LNCaP clone FGC (cell line): Measurements from ENCODE around the gene GALNTL6.

ENCODE experiments used
- DNase-seq: peaks from one replicate; pipeline ENCODE4 v3.0.0-alpha.2; 2011; ENCODE audit warnings: low read depth
- H3K4me3 ChIP-seq: 2 replicates; pipeline ENCODE4 v1.5.1; 2011; ENCODE audit warnings: mild to moderate bottlenecking, low read depth, low read length, control low read depth
- TF ChIP-seq, protein P1 (sequence below): IDR thresholded peaks from 2 replicates; pipeline ENCODE4 v1.5.1; 2012; ENCODE audit warnings: mild to moderate bottlenecking; ENCODE audit not compliant: control insufficient read depth, insufficient read depth; ENCODE audit errors: extremely low read depth

Gene GALNTL6

DNA sequence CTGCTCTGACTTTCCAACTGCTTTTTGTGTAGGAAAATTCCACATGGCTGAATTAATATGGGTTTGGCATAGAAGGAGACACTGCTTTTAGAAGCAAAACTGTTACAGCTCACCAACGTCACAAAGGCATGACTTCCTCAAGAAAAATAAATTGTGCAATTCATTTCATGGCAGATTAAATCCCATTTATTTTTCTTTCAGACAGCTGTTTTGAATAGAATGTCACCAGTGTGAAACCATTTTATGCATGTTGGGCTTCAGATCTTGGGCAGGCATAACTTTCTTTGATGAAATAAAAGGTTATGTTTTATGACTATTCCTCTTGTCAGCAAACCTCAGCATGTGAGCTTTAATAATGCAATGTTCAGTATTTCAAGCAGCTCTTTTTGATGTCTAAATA is 542.8 kb downstream of the GALNTL6 start:
- no peak for DNase-seq
- H3K4me3 ChIP-seq: no peak overlapping the region
- TF ChIP-seq, protein P1, sequence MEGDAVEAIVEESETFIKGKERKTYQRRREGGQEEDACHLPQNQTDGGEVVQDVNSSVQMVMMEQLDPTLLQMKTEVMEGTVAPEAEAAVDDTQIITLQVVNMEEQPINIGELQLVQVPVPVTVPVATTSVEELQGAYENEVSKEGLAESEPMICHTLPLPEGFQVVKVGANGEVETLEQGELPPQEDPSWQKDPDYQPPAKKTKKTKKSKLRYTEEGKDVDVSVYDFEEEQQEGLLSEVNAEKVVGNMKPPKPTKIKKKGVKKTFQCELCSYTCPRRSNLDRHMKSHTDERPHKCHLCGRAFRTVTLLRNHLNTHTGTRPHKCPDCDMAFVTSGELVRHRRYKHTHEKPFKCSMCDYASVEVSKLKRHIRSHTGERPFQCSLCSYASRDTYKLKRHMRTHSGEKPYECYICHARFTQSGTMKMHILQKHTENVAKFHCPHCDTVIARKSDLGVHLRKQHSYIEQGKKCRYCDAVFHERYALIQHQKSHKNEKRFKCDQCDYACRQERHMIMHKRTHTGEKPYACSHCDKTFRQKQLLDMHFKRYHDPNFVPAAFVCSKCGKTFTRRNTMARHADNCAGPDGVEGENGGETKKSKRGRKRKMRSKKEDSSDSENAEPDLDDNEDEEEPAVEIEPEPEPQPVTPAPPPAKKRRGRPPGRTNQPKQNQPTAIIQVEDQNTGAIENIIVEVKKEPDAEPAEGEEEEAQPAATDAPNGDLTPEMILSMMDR: no peak

DNA sequence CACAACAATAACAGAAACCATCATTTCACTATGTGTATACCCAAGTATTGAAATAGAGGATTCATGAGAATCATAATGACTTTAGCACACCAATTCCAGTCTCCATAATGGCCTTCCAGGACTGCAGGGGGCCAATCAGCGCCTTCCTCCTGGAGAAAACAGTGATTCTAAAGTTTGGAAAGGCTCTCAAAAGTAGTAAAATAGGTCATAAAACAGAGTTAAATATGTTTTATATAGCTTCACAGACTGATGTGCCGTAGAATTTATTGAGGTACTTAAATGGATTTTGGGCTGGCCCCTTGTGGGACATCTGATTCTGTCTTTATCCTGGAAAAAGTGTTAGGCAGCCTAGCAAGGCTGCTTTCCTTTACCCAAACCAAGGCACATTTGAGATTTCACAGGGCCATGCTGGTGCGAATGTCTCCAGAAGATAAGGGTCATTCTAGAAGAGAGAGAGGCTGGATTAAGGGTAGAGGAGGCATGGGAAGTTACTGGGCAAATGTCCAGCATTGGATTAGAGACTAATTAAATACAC is 543.9 kb downstream of the GALNTL6 start:
- TF ChIP-seq, protein P1: no peak
- DNase-seq: no peak
- H3K4me3 ChIP-seq: no peak overlapping the region

DNA sequence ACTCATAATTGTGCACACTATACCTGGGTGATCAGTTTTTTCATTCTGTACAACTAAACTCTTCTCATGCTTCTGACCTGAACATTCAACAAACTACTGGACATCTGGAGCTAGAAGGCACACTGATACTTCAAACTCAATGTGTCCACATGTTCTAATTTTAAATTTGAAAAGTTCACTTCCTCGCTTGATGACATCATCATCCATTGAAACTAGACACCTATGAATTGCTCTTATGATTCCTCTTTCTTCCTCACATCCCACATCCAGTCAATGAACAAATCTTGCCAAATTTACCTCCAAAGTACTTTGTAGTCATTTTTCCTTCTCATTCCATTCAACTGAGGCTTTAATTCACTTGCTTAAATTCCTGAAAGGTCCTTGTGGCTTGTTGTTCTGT is 549.4 kb downstream of the GALNTL6 start:
- no peak for DNase-seq
- TF ChIP-seq, protein P1: no peak
- H3K4me3 ChIP-seq: no peak overlapping the region

DNA sequence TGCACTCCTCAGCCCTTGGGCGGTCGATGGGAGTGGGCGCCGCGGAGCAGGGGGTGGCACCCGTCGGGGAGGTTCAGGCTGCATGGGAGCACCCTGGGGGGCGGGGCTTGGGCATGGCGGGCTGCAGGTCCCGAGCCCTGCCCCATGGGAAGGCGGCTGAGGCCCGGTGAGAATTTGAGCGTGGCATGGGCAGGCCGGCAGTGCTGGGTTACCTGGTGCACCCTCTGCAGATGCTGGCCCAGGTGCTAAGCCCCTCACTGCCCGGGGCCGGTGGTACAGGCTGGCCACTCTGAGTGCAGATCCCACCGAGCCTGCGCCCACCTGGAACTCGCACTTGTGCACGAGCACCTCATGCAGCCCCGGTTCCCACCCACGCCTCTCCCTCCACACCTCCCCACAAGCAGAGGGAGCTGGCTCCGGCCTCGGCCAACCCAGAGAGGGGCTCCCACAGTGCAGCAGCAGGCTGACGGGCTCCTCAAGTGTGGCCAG is 556.3 kb downstream of the GALNTL6 start:
- TF ChIP-seq, protein P1: no peak
- DNase-seq: no peak
- H3K4me3 ChIP-seq: no peak overlapping the region

DNA sequence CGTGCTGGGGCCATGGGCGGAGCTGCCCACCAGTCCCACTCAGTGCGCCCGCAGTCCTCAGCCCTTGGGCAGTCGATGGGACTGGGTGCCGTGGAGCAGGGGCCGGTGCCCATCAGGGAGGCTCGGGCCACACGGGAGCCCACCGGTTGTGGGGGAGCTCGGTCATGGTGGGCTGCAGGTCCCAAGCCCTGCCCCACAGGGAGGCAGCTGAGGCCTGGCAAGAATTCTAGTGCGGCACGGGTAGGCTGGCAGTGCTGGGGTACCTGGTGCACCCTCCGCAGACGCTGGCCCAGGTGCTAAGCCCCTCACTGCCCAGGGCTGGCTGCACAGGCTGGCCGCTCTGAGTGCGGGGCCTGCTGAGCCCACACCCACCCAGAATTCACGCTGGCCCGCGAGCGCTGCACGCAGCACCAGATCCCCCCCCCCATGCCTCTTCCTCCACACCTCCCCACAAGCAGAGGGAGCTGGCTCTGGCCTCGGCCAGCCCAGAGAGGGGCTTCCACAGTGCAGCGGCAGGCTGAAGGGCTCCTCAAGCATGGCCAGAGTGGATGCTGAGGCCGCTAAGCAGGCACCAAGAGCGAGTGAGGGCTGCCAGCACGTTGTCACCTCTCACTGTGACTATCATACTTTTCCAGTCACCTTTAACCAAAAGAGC is 564.4 kb downstream of the GALNTL6 start:
- no peak overlapping the region for H3K4me3 ChIP-seq
- DNase-seq: no peak
- TF ChIP-seq, protein P1: no peak

DNA sequence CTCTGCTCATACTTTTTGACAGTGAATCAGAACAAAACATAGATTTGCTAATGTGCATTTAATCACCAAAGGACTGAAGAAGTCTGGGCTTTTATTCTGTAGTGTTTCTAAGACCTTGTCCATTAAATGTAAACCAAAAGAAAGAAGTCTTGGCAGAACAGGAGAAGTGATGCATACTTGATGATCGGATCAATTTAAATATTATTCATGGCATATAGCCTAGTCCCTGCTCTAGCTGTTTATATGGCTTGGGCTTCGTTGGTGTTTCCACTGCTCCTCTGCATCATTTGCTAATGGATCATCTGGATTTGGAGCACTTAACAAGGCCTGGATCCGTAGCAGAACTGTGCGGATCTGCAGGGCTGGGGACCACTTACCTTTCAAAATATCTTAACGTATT is 566.6 kb downstream of the GALNTL6 start:
- no peak for DNase-seq
- TF ChIP-seq, protein P1: no peak
- H3K4me3 ChIP-seq: no peak overlapping the region

DNA sequence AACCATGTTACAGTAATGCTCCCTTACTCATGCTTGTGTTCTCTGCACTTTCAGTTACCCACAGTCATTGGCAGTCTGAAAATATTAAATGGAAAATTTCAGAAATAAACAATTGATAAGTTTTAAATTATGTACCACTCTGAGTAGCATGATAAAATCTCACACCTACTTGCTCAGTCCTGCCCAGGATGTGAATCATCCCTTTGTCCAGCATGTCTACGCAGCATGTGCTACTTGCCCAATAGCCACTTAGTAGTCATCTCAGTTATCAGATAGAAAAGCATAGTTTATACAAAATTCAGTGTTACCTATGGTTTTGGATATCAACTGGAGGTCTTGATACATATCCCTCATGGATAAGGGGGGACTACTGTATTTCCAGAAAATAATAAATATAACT is 577.1 kb downstream of the GALNTL6 start:
- TF ChIP-seq, protein P1: no peak
- no peak for DNase-seq
- H3K4me3 ChIP-seq: no peak overlapping the region
